B cell (primary cell): ENCODE results near the gene MUC5AC.

ENCODE experiments used
- EZH2 ChIP-seq: IDR thresholded peaks from 2 replicates; pipeline ENCODE4 v1.6.1; 2012; ENCODE audit warnings: borderline replicate concordance, low read depth, mild to moderate bottlenecking, moderate library complexity, low read length; ENCODE audit not compliant: insufficient read depth, poor library complexity, severe bottlenecking
- TF ChIP-seq, protein P1 (sequence below): fragments of 200-600 bp; IDR thresholded peaks from one replicate; pipeline ENCODE4 v1.8.0; 2022; ENCODE audit warnings: antibody characterized with exemption, mild to moderate bottlenecking

DNA sequence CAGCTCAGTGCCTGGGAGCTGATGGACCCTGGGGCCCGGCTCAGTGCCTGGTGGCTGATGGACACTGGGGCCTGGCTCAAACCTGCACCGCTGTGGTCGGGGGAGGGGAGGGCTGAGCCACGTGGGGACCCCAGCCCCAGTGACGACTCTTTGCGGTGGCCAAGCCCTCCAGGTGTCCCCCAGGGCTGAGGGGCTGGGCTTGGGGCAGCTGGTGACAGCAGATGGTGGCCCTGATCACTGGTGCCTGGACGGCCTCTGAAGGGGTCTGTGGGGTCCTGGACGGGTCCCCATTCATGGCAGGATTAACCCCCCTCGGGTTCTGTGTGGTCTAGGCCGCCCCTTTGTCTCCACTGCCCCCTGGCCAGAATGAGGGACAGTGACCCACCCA is 61.7 kb downstream of the MUC5AC start:
- TF ChIP-seq, protein P1, sequence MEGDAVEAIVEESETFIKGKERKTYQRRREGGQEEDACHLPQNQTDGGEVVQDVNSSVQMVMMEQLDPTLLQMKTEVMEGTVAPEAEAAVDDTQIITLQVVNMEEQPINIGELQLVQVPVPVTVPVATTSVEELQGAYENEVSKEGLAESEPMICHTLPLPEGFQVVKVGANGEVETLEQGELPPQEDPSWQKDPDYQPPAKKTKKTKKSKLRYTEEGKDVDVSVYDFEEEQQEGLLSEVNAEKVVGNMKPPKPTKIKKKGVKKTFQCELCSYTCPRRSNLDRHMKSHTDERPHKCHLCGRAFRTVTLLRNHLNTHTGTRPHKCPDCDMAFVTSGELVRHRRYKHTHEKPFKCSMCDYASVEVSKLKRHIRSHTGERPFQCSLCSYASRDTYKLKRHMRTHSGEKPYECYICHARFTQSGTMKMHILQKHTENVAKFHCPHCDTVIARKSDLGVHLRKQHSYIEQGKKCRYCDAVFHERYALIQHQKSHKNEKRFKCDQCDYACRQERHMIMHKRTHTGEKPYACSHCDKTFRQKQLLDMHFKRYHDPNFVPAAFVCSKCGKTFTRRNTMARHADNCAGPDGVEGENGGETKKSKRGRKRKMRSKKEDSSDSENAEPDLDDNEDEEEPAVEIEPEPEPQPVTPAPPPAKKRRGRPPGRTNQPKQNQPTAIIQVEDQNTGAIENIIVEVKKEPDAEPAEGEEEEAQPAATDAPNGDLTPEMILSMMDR = no peak
- TF ChIP-seq EZH2 = no peak
